GM10847 (cell line): ENCODE measurements around the gene ZNF563.

ENCODE experiments used
- POLR2A ChIP-seq: IDR thresholded peaks from 2 replicates; pipeline ENCODE4 v1.6.1; 2011; ENCODE audit not compliant: insufficient read length; ENCODE audit errors: extremely low read depth

Gene ZNF563

GRCh38 chr19:12318782-12319413, 14.5 kb downstream of the ZNF563 start:
- no peak for TF ChIP-seq POLR2A

- TF ChIP-seq POLR2A: no peak
Observed at GRCh38 chr19:12314553-12314952, 18.9 kb downstream of the ZNF563 start.

GRCh38 chr19:12295191-12295590, 38.2 kb downstream of the ZNF563 start:
- TF ChIP-seq POLR2A: no peak

GRCh38 chr19:12294249-12295158, 38.9 kb downstream of the ZNF563 start, which contains the start of gene ZNF44:
TSS of gene ZNF44 (minus strand) at chr19:12294883. CDS start at chr19:12294694, 189 bp downstream.
- TF ChIP-seq POLR2A: peak; percentile 65

GRCh38 chr19:12293777-12294248, 39.6 kb downstream of the ZNF563 start:
- peak; percentile 39 for TF ChIP-seq POLR2A

- TF ChIP-seq POLR2A: no peak
Observed at GRCh38 chr19:12289790-12290065, 43.7 kb downstream of the ZNF563 start.

GRCh38 chr19:12287958-12288500, 45.4 kb downstream of the ZNF563 start:
- TF ChIP-seq POLR2A: no peak

- TF ChIP-seq POLR2A: no peak
Observed at GRCh38 chr19:12284631-12285030, 48.8 kb downstream of the ZNF563 start.

- no peak for TF ChIP-seq POLR2A
Observed at GRCh38 chr19:12284226-12284625, 49.2 kb downstream of the ZNF563 start.

GRCh38 chr19:12278713-12279112, 54.7 kb downstream of the ZNF563 start:
- TF ChIP-seq POLR2A: no peak

- no peak for TF ChIP-seq POLR2A
Observed at GRCh38 chr19:12272980-12273901, 60.2 kb downstream of the ZNF563 start.

GRCh38 chr19:12272386-12272785, 61.0 kb downstream of the ZNF563 start:
- TF ChIP-seq POLR2A: no peak

- TF ChIP-seq POLR2A: no peak
Observed at GRCh38 chr19:12270854-12271253, 62.6 kb downstream of the ZNF563 start.
